IMR-90 (cell line): ENCODE data around the gene OR2A2. TPM values are rescaled to one million over a fixed set of nuclear protein-coding genes. Genes with fewer than 3 reads are reported as not detected.

ENCODE experiments used
- ATAC-seq: fragments of 200-7000 bp; cut with Tn5 transposase; 2 replicates; pipeline ENCODE4 v1.9.1; 2020; ENCODE audit warnings: low read depth, mild to moderate bottlenecking, moderate library complexity
- BruUV-seq: library from RNA; stranded (reverse); fragments of 400-500 nt; replicated peaks from 2 replicates; lab custom pipeline; 2021; lab: Mats Ljungman, UMichigan
- CTCF ChIA-PET: fragments of 300-600 bp; formaldehyde crosslinking; extraction: SDS; loops from one replicate; lab custom pipeline; 2021; ENCODE audit warnings: antibody characterized with exemption; lab: Yijun Ruan, JAX
- POLR2A ChIA-PET: fragments of 300-600 bp; sonication (Branson Sonifier 250); formaldehyde crosslinking; loops from one replicate; lab custom pipeline; 2022; ENCODE audit warnings: antibody characterized with exemption; ENCODE audit not compliant: unreplicated experiment; lab: Charles Lee
- DNase-seq: peaks from one replicate; pipeline ENCODE4 v3.0.0; 2013
- H2AFZ ChIP-seq: replicated peaks from 2 replicates; pipeline ENCODE3; 2013; ENCODE audit warnings: low read length, mild to moderate bottlenecking; ENCODE audit not compliant: poor library complexity
- H2AK5ac ChIP-seq: 2 replicates; pipeline ENCODE4 v1.6.1; 2013; ENCODE audit warnings: low read depth, low read length, inconsistent platforms
- H2AK9ac ChIP-seq: replicated peaks from 2 replicates; pipeline ENCODE3; 2013; ENCODE audit warnings: mild to moderate bottlenecking, low read depth, low read length, moderate library complexity; ENCODE audit not compliant: poor library complexity
- H2BK120ac ChIP-seq: 2 replicates; pipeline ENCODE4 v1.6.1; 2013; ENCODE audit warnings: low read depth, low read length, inconsistent platforms
- H2BK15ac ChIP-seq: 3 replicates; pipeline ENCODE4 v1.6.1; 2013; ENCODE audit warnings: low read depth, low read length, inconsistent platforms
- H2BK20ac ChIP-seq: 2 replicates; pipeline ENCODE4 v1.6.1; 2013; ENCODE audit warnings: low read depth, mild to moderate bottlenecking, inconsistent platforms, low read length, moderate library complexity
- H2BK5ac ChIP-seq: 2 replicates; pipeline ENCODE4 v1.6.1; 2013; ENCODE audit warnings: mild to moderate bottlenecking, low read depth, low read length, inconsistent platforms; ENCODE audit not compliant: poor library complexity, severe bottlenecking
- H3K14ac ChIP-seq: replicated peaks from 2 replicates; pipeline ENCODE4 v1.6.1; 2013; ENCODE audit warnings: low read depth, low read length, inconsistent platforms
- H3K18ac ChIP-seq: 2 replicates; pipeline ENCODE4 v1.6.1; 2013; ENCODE audit warnings: low read depth, low read length, control low read depth
- H3K23ac ChIP-seq: 2 replicates; pipeline ENCODE4 v1.6.1; 2013; ENCODE audit warnings: low read depth, low read length, inconsistent platforms
- H3K27ac ChIP-seq: 2 replicates; pipeline ENCODE4 v1.5.1; 2013; ENCODE audit warnings: mild to moderate bottlenecking, control low read depth, low read length; ENCODE audit not compliant: insufficient read depth
- H3K27me3 ChIP-seq: 2 replicates; pipeline ENCODE4 v1.6.1; 2013; ENCODE audit warnings: low read length; ENCODE audit not compliant: control insufficient read depth, insufficient read depth
- H3K36me3 ChIP-seq: 2 replicates; pipeline ENCODE4 v1.6.1; 2013; ENCODE audit warnings: low read length, mixed read lengths; ENCODE audit not compliant: control insufficient read depth, insufficient read depth
- H3K4ac ChIP-seq: 2 replicates; pipeline ENCODE4 v1.6.1; 2013; ENCODE audit warnings: low read depth, low read length, inconsistent platforms
- H3K4me1 ChIP-seq: 2 replicates; pipeline ENCODE4 v1.6.1; 2013; ENCODE audit warnings: low read length, mixed read lengths; ENCODE audit not compliant: control insufficient read depth, insufficient read depth
- H3K4me2 ChIP-seq: 2 replicates; pipeline ENCODE4 v1.6.1; 2013; ENCODE audit warnings: low read depth, mild to moderate bottlenecking, control low read depth, low read length, moderate library complexity
- H3K4me3 ChIP-seq: 2 replicates; pipeline ENCODE4 v1.5.1; 2013; ENCODE audit warnings: low read depth, mild to moderate bottlenecking, control low read depth, low read length, moderate library complexity; ENCODE audit not compliant: insufficient read depth
- H3K56ac ChIP-seq: 2 replicates; pipeline ENCODE4 v1.6.1; 2013; ENCODE audit warnings: low read length, inconsistent platforms; ENCODE audit not compliant: insufficient read depth; ENCODE audit errors: extremely low read depth
- H3K79me1 ChIP-seq, 2 experiments: 2 replicates each; pipeline ENCODE4 v1.6.1; 2013; ENCODE audit warnings: low read length in 2 of 2, inconsistent platforms in 1 of 2, low read depth in 1 of 2
- H3K9ac ChIP-seq: 2 replicates; pipeline ENCODE4 v1.6.1; 2013; ENCODE audit warnings: low read depth, low read length, control low read depth
- H3K9me1 ChIP-seq: 2 replicates; pipeline ENCODE4 v1.6.1; 2013; ENCODE audit warnings: low read length, inconsistent platforms; ENCODE audit not compliant: insufficient read depth
- H3K9me3 ChIP-seq: 2 replicates; pipeline ENCODE4 v1.6.1; 2013; ENCODE audit warnings: low read length; ENCODE audit not compliant: control insufficient read depth, insufficient read depth
- H4K20me1 ChIP-seq: 2 replicates; pipeline ENCODE4 v1.6.1; 2013; ENCODE audit warnings: low read length, inconsistent platforms; ENCODE audit not compliant: insufficient read depth
- H4K5ac ChIP-seq: 2 replicates; pipeline ENCODE4 v1.6.1; 2013; ENCODE audit warnings: mild to moderate bottlenecking, low read depth, low read length, control low read depth
- H4K8ac ChIP-seq, 2 experiments: 2 replicates each; pipeline ENCODE4 v1.6.1; 2013; ENCODE audit warnings: low read depth in 2 of 2, low read length in 2 of 2, control low read depth in 1 of 2, inconsistent platforms in 1 of 2
- H4K91ac ChIP-seq: 2 replicates; pipeline ENCODE4 v1.6.1; 2013; ENCODE audit warnings: low read depth, low read length, inconsistent platforms; ENCODE audit not compliant: insufficient read depth
- BHLHE40 ChIP-seq: fragments of 150-350 bp; IDR thresholded peaks from 2 replicates; pipeline ENCODE4 v1.6.1; 2016; ENCODE audit warnings: mild to moderate bottlenecking, low read depth, low read length
- CEBPB ChIP-seq: IDR thresholded peaks from 2 replicates; pipeline ENCODE4 v1.6.1; 2012; ENCODE audit warnings: low read depth, low read length, improper control_type of control experiment
- CHD1 ChIP-seq: IDR thresholded peaks from 2 replicates; pipeline ENCODE4 v1.6.1; 2012; ENCODE audit warnings: low read depth, low read length, improper control_type of control experiment
- FOS ChIP-seq: fragments of 150-350 bp; IDR thresholded peaks from 2 replicates; pipeline ENCODE4 v1.6.1; 2016; ENCODE audit warnings: low read depth, low read length
- MAFK ChIP-seq: IDR thresholded peaks from 2 replicates; pipeline ENCODE4 v1.6.1; 2012; ENCODE audit warnings: low read depth, low read length, improper control_type of control experiment
- MAZ ChIP-seq: IDR thresholded peaks from 2 replicates; pipeline ENCODE4 v1.6.1; 2012; ENCODE audit warnings: low read depth, mild to moderate bottlenecking, low read length, improper control_type of control experiment, moderate library complexity, borderline replicate concordance
- MXI1 ChIP-seq: IDR thresholded peaks from 2 replicates; pipeline ENCODE4 v1.6.1; 2012; ENCODE audit warnings: low read depth, mild to moderate bottlenecking, low read length, moderate library complexity, borderline replicate concordance
- NFE2L2 ChIP-seq: fragments of 150-350 bp; IDR thresholded peaks from 2 replicates; pipeline ENCODE4 v1.6.1; 2016; ENCODE audit warnings: low read depth, mild to moderate bottlenecking, low read length
- POLR2A ChIP-seq: IDR thresholded peaks from 2 replicates; pipeline ENCODE4 v1.6.1; 2012; ENCODE audit warnings: mild to moderate bottlenecking, low read depth, low read length
- RAD21 ChIP-seq: IDR thresholded peaks from 2 replicates; pipeline ENCODE4 v1.6.1; 2012; ENCODE audit warnings: low read length, improper control_type of control experiment
- RCOR1 ChIP-seq: IDR thresholded peaks from 2 replicates; pipeline ENCODE4 v1.6.1; 2012; ENCODE audit warnings: mild to moderate bottlenecking, low read length, improper control_type of control experiment; ENCODE audit not compliant: insufficient replicate concordance
- RFX5 ChIP-seq: IDR thresholded peaks from 2 replicates; pipeline ENCODE4 v1.8.0; 2012; ENCODE audit warnings: low read depth, mild to moderate bottlenecking, low read length, moderate library complexity
- SMC3 ChIP-seq: fragments of 150-350 bp; IDR thresholded peaks from 2 replicates; pipeline ENCODE4 v1.6.1; 2016; ENCODE audit warnings: low read depth, mild to moderate bottlenecking, antibody characterized with exemption, low read length, moderate library complexity
- WGBS, 2 experiments: methylation state at CpG; one replicate each; pipeline versions ENCODE4 v1.1.5 to v1.1.7; 2013; ENCODE audit warnings: missing lambda C conversion rate in 2 of 2; ENCODE audit not compliant: insufficient read length in 1 of 2; ENCODE audit errors: extremely low coverage in 2 of 2; 5-methylcytosine and 5-hydroxymethylcytosine counted together
- dilution Hi-C: fragments of 300-500 bp; cut with HindIII; formaldehyde crosslinking; loops from one replicate; pipeline ENCODE4 v1.14.3; 2018; ENCODE audit warnings: low sequenced_read_pairs; ENCODE audit not compliant: unreplicated experiment
- in situ Hi-C: fragments of 300-500 bp; cut with MboI; formaldehyde crosslinking; loops from 3 replicates; pipeline ENCODE4 v1.14.3; 2019; ENCODE audit warnings: low sequenced_read_pairs, inconsistent platforms, mixed read lengths
- intact Hi-C: fragments of 100-400 bp; cut with micrococcal nuclease; formaldehyde crosslinking; loops from 2 replicates; pipeline ENCODE4 v1.10.0; 2022
- polyA plus RNA-seq, 3 experiments: library from polyadenylated mRNA; depleted of rRNA; stranded (reverse); fragments of >200 nt; gene quantifications; 2 replicates each; pipeline ENCODE4 v1.2.3, GENCODE V29; 2012; ENCODE audit warnings: low replicate concordance in 1 of 3
- total RNA-seq: library from RNA; depleted of rRNA; stranded (reverse); fragments of >200 nt; gene quantifications from 2 replicates; pipeline ENCODE4 v1.2.3, GENCODE V29; 2012
- TF ChIP-seq, protein P1 (sequence below): fragments of 150-350 bp; IDR thresholded peaks from 2 replicates; pipeline ENCODE4 v1.6.1; 2017; ENCODE audit warnings: mild to moderate bottlenecking, antibody characterized with exemption, low read length, low read depth
- TF ChIP-seq, protein P2 (sequence below): conservative IDR thresholded peaks from 2 replicates; pipeline ENCODE4 v1.5.1; 2012; ENCODE audit warnings: mild to moderate bottlenecking, low read depth, low read length, improper control_type of control experiment
- TF ChIP-seq, protein P3 (sequence below): fragments of 150-350 bp; IDR thresholded peaks from 2 replicates; pipeline ENCODE4 v1.6.1; 2016; ENCODE audit warnings: low read depth, mild to moderate bottlenecking, low read length, moderate library complexity, borderline replicate concordance

Gene OR2A2
- total and polyA plus RNA-seq, 2 of the 4 experiments (the other 2 are of a cell fraction), result not detected

DNA sequence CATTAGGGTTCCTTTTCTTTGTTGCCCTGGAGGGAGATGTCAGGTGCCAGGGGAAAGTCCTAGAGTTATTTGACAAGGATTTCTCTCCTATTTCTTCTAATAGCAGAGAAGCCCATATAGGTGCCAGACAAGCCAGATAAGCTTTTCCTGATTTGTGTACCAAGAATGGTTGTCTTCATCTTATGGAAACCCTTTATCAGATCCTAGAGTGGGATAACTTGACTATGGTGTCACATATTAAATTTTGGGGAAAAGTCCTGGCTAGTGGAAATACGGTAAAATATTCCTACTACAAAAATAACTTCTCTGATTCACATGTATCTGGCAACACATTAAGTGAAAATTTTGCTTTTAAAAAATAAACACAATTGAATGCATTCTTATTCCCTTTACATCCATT lies 22.2 kb upstream of the OR2A2 start:
- H3K79me1 ChIP-seq, result no peaks in the 10 kb centered on the region
- H2AK9ac ChIP-seq, result no peak overlapping the region
- H4K8ac ChIP-seq, result no peak overlapping the region
- intact Hi-C loops (no loop called here), in situ Hi-C loops (no loop called here), dilution Hi-C loops (no loop called here)
- no peak overlapping the region for H2AFZ ChIP-seq
- H4K91ac ChIP-seq, result no peak overlapping the region
- ChIA-PET CTCF (no interaction called here), POLR2A (no interaction called here)
- no peak overlapping the region for H3K4ac ChIP-seq
- ATAC-seq, result no peak
- TF ChIP-seq, protein P1, sequence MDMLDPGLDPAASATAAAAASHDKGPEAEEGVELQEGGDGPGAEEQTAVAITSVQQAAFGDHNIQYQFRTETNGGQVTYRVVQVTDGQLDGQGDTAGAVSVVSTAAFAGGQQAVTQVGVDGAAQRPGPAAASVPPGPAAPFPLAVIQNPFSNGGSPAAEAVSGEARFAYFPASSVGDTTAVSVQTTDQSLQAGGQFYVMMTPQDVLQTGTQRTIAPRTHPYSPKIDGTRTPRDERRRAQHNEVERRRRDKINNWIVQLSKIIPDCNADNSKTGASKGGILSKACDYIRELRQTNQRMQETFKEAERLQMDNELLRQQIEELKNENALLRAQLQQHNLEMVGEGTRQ, result no peak
- TF ChIP-seq NFE2L2, result no peak
- TF ChIP-seq MAZ, result no peak
- TF ChIP-seq MXI1, result no peak
- TF ChIP-seq RFX5, result no peak
- no peak for TF ChIP-seq BHLHE40
- TF ChIP-seq CHD1, result no peak
- no peak for TF ChIP-seq MAFK
- no peak for TF ChIP-seq CEBPB
- no peak for TF ChIP-seq RCOR1
- TF ChIP-seq, protein P2, sequence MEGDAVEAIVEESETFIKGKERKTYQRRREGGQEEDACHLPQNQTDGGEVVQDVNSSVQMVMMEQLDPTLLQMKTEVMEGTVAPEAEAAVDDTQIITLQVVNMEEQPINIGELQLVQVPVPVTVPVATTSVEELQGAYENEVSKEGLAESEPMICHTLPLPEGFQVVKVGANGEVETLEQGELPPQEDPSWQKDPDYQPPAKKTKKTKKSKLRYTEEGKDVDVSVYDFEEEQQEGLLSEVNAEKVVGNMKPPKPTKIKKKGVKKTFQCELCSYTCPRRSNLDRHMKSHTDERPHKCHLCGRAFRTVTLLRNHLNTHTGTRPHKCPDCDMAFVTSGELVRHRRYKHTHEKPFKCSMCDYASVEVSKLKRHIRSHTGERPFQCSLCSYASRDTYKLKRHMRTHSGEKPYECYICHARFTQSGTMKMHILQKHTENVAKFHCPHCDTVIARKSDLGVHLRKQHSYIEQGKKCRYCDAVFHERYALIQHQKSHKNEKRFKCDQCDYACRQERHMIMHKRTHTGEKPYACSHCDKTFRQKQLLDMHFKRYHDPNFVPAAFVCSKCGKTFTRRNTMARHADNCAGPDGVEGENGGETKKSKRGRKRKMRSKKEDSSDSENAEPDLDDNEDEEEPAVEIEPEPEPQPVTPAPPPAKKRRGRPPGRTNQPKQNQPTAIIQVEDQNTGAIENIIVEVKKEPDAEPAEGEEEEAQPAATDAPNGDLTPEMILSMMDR, result no peak
- no peak for TF ChIP-seq SMC3
- TF ChIP-seq RAD21, result no peak
- TF ChIP-seq, protein P3, sequence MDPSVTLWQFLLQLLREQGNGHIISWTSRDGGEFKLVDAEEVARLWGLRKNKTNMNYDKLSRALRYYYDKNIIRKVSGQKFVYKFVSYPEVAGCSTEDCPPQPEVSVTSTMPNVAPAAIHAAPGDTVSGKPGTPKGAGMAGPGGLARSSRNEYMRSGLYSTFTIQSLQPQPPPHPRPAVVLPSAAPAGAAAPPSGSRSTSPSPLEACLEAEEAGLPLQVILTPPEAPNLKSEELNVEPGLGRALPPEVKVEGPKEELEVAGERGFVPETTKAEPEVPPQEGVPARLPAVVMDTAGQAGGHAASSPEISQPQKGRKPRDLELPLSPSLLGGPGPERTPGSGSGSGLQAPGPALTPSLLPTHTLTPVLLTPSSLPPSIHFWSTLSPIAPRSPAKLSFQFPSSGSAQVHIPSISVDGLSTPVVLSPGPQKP, result no peak
- no peak for TF ChIP-seq FOS
- TF ChIP-seq POLR2A, result no peak
- no CpG with 5 or more reads among the region's 1 CpG for WGBS, 2 experiments
- DNase-seq, result no peak
- no peak overlapping the region for H3K23ac ChIP-seq
- no peak overlapping the region for H3K14ac ChIP-seq
- H3K27me3 ChIP-seq, result no peaks in the 10 kb centered on the region
- H3K36me3 ChIP-seq, result no peaks in the 10 kb centered on the region
- H3K18ac ChIP-seq, result no peak overlapping the region
- H2BK20ac ChIP-seq, result no peak overlapping the region
- no peak overlapping the region for H4K5ac ChIP-seq
- H3K4me3 ChIP-seq, result no peak overlapping the region
- H4K20me1 ChIP-seq, result no peaks in the 10 kb centered on the region
- no peak overlapping the region for H3K56ac ChIP-seq
- H3K27ac ChIP-seq, result no peak overlapping the region
- H3K9me3 ChIP-seq, result no peaks in the 10 kb centered on the region
- H2BK15ac ChIP-seq, result no peak overlapping the region
- no peak overlapping the region for H2BK120ac ChIP-seq
- H3K9ac ChIP-seq, result no peak overlapping the region
- no peak overlapping the region for H2BK5ac ChIP-seq
- BruUV-seq, result no TSS peak
- H3K4me2 ChIP-seq, result no peak overlapping the region
- no peaks in the 10 kb centered on the region for H3K9me1 ChIP-seq
- H2AK5ac ChIP-seq, result no peak overlapping the region
- H3K4me1 ChIP-seq, result no peaks in the 10 kb centered on the region
